Gastroesophageal sphincter (tissue), 4 donors: ENCODE data around the gene UGT1A8. TPM values are rescaled to one million over a fixed set of nuclear protein-coding genes. Genes with fewer than 3 reads are reported as not detected.
"Not testable (repeated sequence)": the region's sequence is repeated elsewhere in the genome, so short reads cannot be mapped to it uniquely, and the experiment has no call there.

ENCODE experiments used
- ATAC-seq: fragments of 150-250 bp; one replicate; pipeline ENCODE4 v1.9.1; 2016; ENCODE audit warnings: mild to moderate bottlenecking, moderate library complexity
- H3K27ac ChIP-seq, 4 donors: fragments of 200-600 bp; sonication (generic) in 3 of 4; 1 replicate in 3 of 4; 2 replicates in 1 of 4; pipeline ENCODE4 v1.5.1; 2016 to 2019
- H3K27me3 ChIP-seq: fragments of 200-600 bp; sonication (generic); one replicate; pipeline ENCODE4 v1.5.1; 2019
- H3K36me3 ChIP-seq, 2 donors: fragments of 200-600 bp; sonication (generic); one replicate each; pipeline ENCODE4 v1.5.1; 2019; ENCODE audit warnings: control low read depth in 1 of 2
- H3K4me1 ChIP-seq, 3 donors: fragments of 200-600 bp; sonication (generic); 1 replicate in 2 of 3; 2 replicates in 1 of 3; pipeline ENCODE4 v1.5.1; 2016 to 2019; ENCODE audit warnings: control low read depth in 2 of 3
- H3K4me3 ChIP-seq, 2 donors: fragments of 200-600 bp; sonication (generic); one replicate each; pipeline ENCODE4 v1.5.1; 2019; ENCODE audit warnings: mild to moderate bottlenecking in 1 of 2, moderate library complexity in 1 of 2
- H3K9me3 ChIP-seq, 3 donors: fragments of 200-600 bp; sonication (generic); one replicate each; pipeline ENCODE4 v1.5.1; 2017 to 2019; ENCODE audit warnings: control low read depth in 2 of 3
- EP300 ChIP-seq: sonication (generic); formaldehyde crosslinking; IDR thresholded peaks from one replicate; pipeline ENCODE4 v1.6.1; 2017; ENCODE audit warnings: antibody characterized with exemption, mild to moderate bottlenecking
- POLR2A ChIP-seq, 2 donors: fragments of 450-650 bp; IDR thresholded peaks; one replicate each; pipeline ENCODE4 v1.6.1; 2017; ENCODE audit warnings: antibody characterized with exemption in 2 of 2, mild to moderate bottlenecking in 2 of 2, moderate library complexity in 1 of 2
- POLR2AphosphoS5 ChIP-seq: sonication (generic); formaldehyde crosslinking; IDR thresholded peaks from one replicate; pipeline ENCODE4 v1.6.1; 2017; ENCODE audit warnings: antibody characterized with exemption
- WGBS, 2 donors: methylation state at CpG; one replicate each; pipeline ENCODE4 v1.1.5; 2018; ENCODE audit warnings: low coverage in 1 of 2; 5-methylcytosine and 5-hydroxymethylcytosine counted together
- total RNA-seq, 4 donors: library from RNA; depleted of rRNA; stranded (reverse); fragments of >200 nt; gene quantifications; one replicate each; pipeline ENCODE4 v1.1.0, GENCODE V29; 2016
- TF ChIP-seq, protein P1 (sequence below), 4 experiments: fragments of 200-600 bp in 2 of 4; fragments of 450-650 bp in 2 of 4; sonication (generic) in 1 of 4; IDR thresholded peaks; one replicate each; pipeline ENCODE4 v1.5.1; 2017 to 2019; ENCODE audit warnings: antibody characterized with exemption in 4 of 4, mild to moderate bottlenecking in 2 of 4, moderate library complexity in 2 of 4

UGT1A8 gene
- total RNA-seq, 4 donors from 2014 or later = not detected

DNA sequence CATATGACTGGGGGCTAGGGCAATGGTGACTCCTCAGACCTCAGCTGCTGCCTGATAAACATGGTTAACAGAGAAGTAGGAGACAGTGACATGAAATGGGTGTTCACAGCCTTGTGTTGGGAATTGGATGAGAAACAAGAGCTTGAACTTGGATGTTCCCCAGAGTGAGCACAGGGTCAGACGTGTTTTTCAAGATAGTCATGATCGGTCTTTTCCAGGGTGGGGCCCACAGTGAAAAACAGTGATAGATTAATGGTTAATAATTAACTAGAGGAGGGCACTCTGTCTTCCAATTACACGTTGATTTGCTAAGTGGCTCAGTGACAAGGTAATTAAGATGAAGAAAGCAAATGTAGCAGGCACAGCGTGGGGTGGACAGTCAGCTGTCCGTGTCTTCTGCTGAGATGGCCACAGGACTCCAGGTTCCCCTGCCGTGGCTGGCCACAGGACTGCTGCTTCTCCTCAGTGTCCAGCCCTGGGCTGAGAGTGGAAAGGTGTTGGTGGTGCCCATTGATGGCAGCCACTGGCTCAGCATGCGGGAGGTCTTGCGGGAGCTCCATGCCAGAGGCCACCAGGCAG, 111.4 kb downstream of the UGT1A8 start, which contains the start of gene UGT1A3:
Gene UGT1A3, plus strand, starts transcription at position 320 of the 579 bp plus-strand sequence. Its CDS starts 85 bp downstream, at position 405.
- H3K9me3 ChIP-seq = no peaks in the 10 kb centered on the region
- H3K4me3 ChIP-seq = no peak within 1 kb of the TSS
- H3K4me1 ChIP-seq = no peaks in the 10 kb centered on the region
- H3K36me3 ChIP-seq = no peaks in the 10 kb centered on the region
- ATAC-seq = no peak
- WGBS, 2 donors = 71 to 78% methylated on average over 3 to 5 of the region's 8 CpGs
- H3K27ac ChIP-seq = no peak within 1 kb of the TSS
- H3K27me3 ChIP-seq = peaks cover 11% of the 10 kb centered on the region
- TF ChIP-seq, protein P1, sequence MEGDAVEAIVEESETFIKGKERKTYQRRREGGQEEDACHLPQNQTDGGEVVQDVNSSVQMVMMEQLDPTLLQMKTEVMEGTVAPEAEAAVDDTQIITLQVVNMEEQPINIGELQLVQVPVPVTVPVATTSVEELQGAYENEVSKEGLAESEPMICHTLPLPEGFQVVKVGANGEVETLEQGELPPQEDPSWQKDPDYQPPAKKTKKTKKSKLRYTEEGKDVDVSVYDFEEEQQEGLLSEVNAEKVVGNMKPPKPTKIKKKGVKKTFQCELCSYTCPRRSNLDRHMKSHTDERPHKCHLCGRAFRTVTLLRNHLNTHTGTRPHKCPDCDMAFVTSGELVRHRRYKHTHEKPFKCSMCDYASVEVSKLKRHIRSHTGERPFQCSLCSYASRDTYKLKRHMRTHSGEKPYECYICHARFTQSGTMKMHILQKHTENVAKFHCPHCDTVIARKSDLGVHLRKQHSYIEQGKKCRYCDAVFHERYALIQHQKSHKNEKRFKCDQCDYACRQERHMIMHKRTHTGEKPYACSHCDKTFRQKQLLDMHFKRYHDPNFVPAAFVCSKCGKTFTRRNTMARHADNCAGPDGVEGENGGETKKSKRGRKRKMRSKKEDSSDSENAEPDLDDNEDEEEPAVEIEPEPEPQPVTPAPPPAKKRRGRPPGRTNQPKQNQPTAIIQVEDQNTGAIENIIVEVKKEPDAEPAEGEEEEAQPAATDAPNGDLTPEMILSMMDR (IDR thresholded peaks at IDR 0.05) = no peak

DNA sequence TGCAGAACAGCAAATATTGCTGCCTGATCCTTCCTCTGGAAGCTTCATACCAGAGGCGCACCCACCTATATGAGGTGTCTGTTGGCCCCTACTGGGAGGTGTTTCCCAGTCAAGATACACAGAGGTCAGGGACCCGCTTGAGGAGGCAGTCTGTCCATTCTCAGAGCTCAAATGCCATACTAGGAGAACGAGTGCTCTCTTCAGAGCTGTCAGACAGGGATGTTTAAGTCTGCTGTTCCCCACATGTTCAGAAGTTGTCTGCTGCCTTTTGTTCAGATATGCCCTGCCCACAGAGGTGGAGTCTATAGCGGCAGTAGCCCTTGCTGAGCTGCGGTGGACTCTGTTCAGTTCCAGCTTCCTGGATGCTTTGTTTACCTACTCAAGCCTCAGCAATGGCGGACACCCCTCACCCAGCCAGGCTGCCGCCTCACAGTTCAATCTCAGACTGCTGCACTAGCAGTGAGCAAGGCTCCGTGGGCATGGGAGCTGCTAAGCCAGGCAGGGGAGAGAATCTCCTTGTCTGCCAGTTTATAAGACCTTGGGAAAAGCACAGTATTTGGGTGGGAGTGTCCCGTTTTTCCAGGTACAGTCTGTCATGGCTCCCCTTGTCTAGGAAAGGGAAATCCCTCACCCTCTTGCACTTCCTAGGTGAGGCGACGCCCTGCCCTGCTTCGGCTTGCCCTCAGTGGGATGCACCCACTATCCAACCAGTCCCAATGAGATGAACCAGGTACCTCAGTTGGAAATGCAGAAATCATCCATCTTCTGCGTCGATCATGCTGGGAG, 119.6 kb downstream of the UGT1A8 start:
- ATAC-seq, H3K4me1 ChIP-seq, H3K36me3 ChIP-seq, H3K9me3 ChIP-seq, H3K27ac ChIP-seq, H3K4me3 ChIP-seq: not testable (repeated sequence)
- WGBS, 2 donors = 78% methylated on average over 9 of the region's 14 CpGs; no CpG with 5 or more reads in 1 of the 2 donors
- peaks cover 16% of the 10 kb centered on the region for H3K27me3 ChIP-seq

DNA sequence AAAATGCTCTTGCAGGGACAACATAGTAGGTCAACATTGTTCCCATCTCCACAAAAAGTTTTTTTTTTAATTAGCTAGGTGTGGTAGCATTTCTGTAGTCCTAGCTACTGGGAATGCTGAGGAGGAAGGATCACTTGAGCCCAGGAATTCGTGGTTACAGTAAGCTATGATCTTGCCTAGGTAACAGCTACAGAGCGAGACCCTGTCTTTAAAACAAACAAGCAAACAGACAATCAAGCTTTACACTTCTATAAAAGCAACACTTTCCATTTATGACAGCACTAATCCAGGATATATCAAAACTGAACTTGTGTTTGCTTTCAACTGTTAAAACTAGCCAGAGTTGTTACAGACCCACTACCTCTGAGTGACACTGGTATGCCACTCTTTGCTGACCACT, 123.4 kb downstream of the UGT1A8 start:
- WGBS, 2 donors = 50 to 64% methylated on average over 1 to 2 of the region's 2 CpGs
- ATAC-seq = no peak
- H3K36me3 ChIP-seq = no peaks in the 10 kb centered on the region
- peaks cover 18% of the 10 kb centered on the region for H3K27me3 ChIP-seq
- no peak overlapping the region for H3K27ac ChIP-seq
- H3K9me3 ChIP-seq = no peaks in the 10 kb centered on the region
- TF ChIP-seq POLR2AphosphoS5 = no peak
- TF ChIP-seq, protein P1 (IDR thresholded peaks at IDR 0.05) = no peak
- no peak for TF ChIP-seq EP300
- TF ChIP-seq POLR2A (IDR thresholded peaks at IDR 0.05) = no peak
- H3K4me1 ChIP-seq = no peaks in the 10 kb centered on the region
- H3K4me3 ChIP-seq = no peak overlapping the region

DNA sequence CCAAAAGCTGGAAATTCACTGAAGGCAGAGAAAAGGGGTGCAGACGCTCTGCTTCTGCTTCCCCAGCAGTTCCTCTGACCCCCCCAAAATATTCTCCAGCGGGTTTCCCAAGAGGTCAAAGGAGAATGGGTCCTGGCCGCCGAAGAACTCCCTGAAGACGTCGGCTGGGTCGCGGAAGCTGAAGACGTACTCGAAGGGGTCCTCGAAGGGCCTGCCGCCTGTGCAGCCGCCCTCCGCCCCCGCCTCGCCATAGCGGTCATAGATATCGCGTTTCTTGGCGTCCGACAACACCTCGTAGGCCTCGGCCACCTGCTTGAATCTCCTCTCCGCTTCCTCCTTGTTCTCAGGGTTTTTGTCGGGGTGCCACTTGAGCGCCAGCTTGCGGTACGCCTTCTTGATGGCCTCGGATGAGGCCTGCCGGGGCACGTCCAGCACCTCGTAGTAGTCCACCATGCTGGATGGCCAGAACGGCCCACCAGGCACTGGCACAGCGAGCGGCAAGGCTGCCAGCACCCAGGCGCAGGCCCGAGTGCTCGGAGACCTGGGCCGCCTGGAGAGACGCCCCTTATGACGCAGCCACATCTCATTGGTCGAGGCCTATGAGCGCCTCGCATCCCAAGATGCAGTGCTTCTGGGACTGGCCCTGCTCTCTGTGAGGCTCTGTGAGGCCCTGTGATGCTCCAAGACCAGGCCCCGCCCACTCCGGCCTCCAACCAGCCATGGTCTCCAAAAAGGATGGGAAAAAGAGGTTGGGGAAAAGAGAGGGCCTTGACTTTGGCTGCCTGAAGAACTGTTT, 126.2 kb downstream of the UGT1A8 start:
- H3K27ac ChIP-seq = no peak overlapping the region
- H3K4me3 ChIP-seq = no peak overlapping the region
- ATAC-seq = no peak
- H3K4me1 ChIP-seq = no peaks in the 10 kb centered on the region
- WGBS, 2 donors = 90% methylated on average over 24 of the region's 46 CpGs; no CpG with 5 or more reads in 1 of the 2 donors
- peaks cover 3% of the 10 kb centered on the region for H3K27me3 ChIP-seq
- no peaks in the 10 kb centered on the region for H3K36me3 ChIP-seq
- TF ChIP-seq EP300 (no peak), POLR2A (IDR thresholded peaks at IDR 0.05) (no peak), POLR2AphosphoS5 (no peak)
- TF ChIP-seq, protein P1 (IDR thresholded peaks at IDR 0.05) = no peak
- H3K9me3 ChIP-seq = no peaks in the 10 kb centered on the region

DNA sequence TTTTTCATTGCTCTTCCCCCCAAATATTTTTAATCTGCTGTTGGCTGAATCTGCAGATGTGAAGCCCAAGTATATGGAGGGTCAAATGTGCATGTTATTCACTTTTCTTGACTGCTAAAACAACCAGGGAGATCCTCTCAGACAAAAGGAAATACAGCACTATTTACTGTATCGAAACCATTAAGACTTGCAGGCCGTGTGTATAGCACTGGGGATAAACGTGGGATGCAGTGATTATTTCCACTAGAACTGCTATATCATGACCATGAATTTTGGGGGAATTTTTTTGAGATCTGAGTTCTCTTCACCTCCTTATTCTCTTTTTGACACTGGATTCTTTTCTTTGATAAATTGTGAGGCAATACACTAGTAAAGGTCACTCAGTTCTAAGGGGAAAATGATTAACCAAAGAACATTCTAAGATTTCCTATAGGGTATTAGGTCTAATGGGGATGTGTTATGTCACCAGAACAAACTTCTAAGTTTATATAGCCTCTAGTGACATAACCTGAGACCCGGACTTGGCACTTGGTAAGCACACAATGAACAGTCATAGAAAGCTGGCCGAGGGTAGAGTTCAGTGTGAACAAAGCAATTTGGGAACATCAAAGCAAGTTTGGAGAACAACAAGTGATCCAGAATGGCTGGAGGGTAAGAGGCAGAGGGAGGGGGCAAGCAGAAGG, 127.8 kb downstream of the UGT1A8 start:
- Histone ChIP-seq H3K9me3 (no peaks in the 10 kb centered on the region), H3K27ac (no peak overlapping the region), H3K4me3 (no peak overlapping the region), H3K27me3 (peaks cover 3% of the 10 kb centered on the region), H3K36me3 (no peaks in the 10 kb centered on the region), H3K4me1 (no peaks in the 10 kb centered on the region)
- no peak for ATAC-seq
- TF ChIP-seq POLR2A (IDR thresholded peaks at IDR 0.05) = no peak
- TF ChIP-seq POLR2AphosphoS5 = no peak
- TF ChIP-seq, protein P1 (IDR thresholded peaks at IDR 0.05) = no peak
- TF ChIP-seq EP300 = no peak
- 33 to 53% methylated on average over 1 to 5 of the region's 5 CpGs for WGBS, 2 donors

DNA sequence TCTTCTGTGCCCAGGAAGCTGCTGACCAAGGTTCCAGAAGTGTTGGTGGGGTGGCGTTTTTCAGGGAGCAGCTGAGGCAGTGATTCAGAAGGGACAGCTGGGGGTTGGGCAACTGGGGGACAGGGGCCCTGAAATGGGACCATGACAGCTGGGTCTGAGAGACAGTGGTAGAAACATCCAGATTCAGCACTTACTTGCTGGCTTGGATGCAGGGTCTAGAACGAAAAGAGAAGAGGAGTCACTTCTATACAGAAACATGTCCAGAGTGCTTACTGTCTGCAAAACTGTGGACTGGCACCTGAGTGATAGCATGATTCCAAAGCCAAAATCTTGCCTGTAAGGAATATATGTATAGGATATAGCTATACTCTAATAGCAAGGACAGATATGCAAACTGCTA, 128.4 kb downstream of the UGT1A8 start:
- not testable (repeated sequence) for H3K4me1 ChIP-seq, H3K4me3 ChIP-seq, H3K27ac ChIP-seq, H3K9me3 ChIP-seq, ATAC-seq, H3K27me3 ChIP-seq, H3K36me3 ChIP-seq
- 63 to 100% methylated on average over 1 to 2 of the region's 2 CpGs for WGBS, 2 donors
